Bladder microvascular endothelial cell (primary cell): Measurements from ENCODE around the gene ZKSCAN3. TPM values are rescaled to one million over a fixed set of nuclear protein-coding genes. Genes with fewer than 3 reads are reported as not detected.

Experiments used
- total RNA-seq: library from RNA; depleted of rRNA; stranded (reverse); fragments of >200 nt; gene quantifications from 2 replicates; pipeline ENCODE4 v1.2.3, GENCODE V29; 2014

The ZKSCAN3 gene
- 3.7 and 7.2 TPM in 2 replicates for total RNA-seq

GRCh38 chr6:28349892-28350737, at the start of gene ZKSCAN3:
TSS of gene ZKSCAN3 (plus strand) at chr6:28349947. CDS start at chr6:28359587, 9,640 bp downstream.

GRCh38 chr6:28335564-28336283, 14.0 kb upstream of the ZKSCAN3 start, which contains the start of gene ZSCAN31:
TSS of gene ZSCAN31 (minus strand) at chr6:28336148. CDS start at chr6:28329683, 6,465 bp downstream.

GRCh38 chr6:28399350-28400121, 49.8 kb downstream of the ZKSCAN3 start, which contains the start of gene ZSCAN12:
TSS of gene ZSCAN12 (minus strand) at chr6:28399747. CDS start at chr6:28398405, 1,342 bp downstream.

Other genes with a start within 250 kb of the ZKSCAN3 start
- gene ZSCAN16, start 225.3 kb upstream of the ZKSCAN3 start, total RNA-seq: 11.0 and 11.3 TPM in 2 replicates
- 7.1 and 21.9 TPM in 2 replicates for gene ZKSCAN8, start 208.1 kb upstream of the ZKSCAN3 start, total RNA-seq
- gene ZSCAN9, start 124.7 kb upstream of the ZKSCAN3 start, total RNA-seq: 9.4 and 16.9 TPM in 2 replicates
- 3.9 and 4.3 TPM in 2 replicates for gene ZKSCAN4, start 97.7 kb upstream of the ZKSCAN3 start, total RNA-seq
- gene NKAPL, start 90.7 kb upstream of the ZKSCAN3 start, total RNA-seq: 0.32 and 0.57 TPM in 2 replicates
- gene ZSCAN26, start 82.8 kb upstream of the ZKSCAN3 start, total RNA-seq: 7.4 and 12.0 TPM in 2 replicates
- gene PGBD1, start 68.4 kb upstream of the ZKSCAN3 start, total RNA-seq: 6.5 and 7.0 TPM in 2 replicates
- gene ZSCAN31, start 13.8 kb upstream of the ZKSCAN3 start, total RNA-seq: 21.3 and 45.7 TPM in 2 replicates
- gene ZSCAN12, start 49.8 kb downstream of the ZKSCAN3 start, total RNA-seq: 3.2 and 5.3 TPM in 2 replicates
- 1.5 TPM in 2 replicates for gene ZSCAN23, start 93.5 kb downstream of the ZKSCAN3 start, total RNA-seq
- gene GPX6, start 165.8 kb downstream of the ZKSCAN3 start, total RNA-seq: not detected in 2 replicates
- not detected in 2 replicates for gene GPX5, start 175.9 kb downstream of the ZKSCAN3 start, total RNA-seq